ENCODE measurements around the gene RGS7BP. TPM values are rescaled to one million over a fixed set of nuclear protein-coding genes. Genes with fewer than 3 reads are reported as not detected.

Gene RGS7BP
- total RNA-seq, 1 donor from 2014 or later, result 0.43 TPM

DNA sequence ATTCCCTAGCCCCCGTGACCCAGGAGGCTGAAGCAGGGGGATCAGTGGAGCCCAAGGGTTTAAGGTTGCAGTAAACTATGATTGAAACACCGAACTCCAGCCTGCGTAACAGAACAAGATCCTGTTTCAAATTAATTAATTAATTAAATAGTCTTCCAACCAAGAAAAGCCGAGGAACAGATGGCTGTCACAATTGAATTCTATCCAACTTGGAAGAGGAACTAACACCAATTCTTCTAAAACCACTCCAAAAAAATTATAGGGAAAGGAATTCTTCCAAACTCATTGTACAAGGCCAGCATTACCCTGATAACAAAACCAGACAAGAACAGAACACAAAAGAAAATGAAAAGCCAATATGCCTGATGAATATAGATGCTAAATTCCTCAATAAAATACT is 43.4 kb upstream of the RGS7BP start:
- H3K9me3 Mint-ChIP-seq, result peaks cover 8% of the 10 kb centered on the region
- Histone ChIP-seq H3K79me2 (ENCODE audit: low read depth) (no peaks in the 10 kb centered on the region), H4K20me1 (ENCODE audit: low read depth) (no peaks in the 10 kb centered on the region), H3K27me3 (no peaks in the 10 kb centered on the region), H3K4me1 (no peaks in the 10 kb centered on the region), H3K4me3 (no peak overlapping the region), H2AFZ (replicated peaks) (no peak overlapping the region), H3K4me2 (no peak overlapping the region), H3K9ac (no peak overlapping the region), H3K36me3 (no peaks in the 10 kb centered on the region), H3K9me3 (ENCODE audit: low read depth) (no peaks in the 10 kb centered on the region), H3K27ac (no peak overlapping the region), H3F3A (ENCODE audit: low read depth) (no peaks in the 10 kb centered on the region)
- TF ChIP-seq, protein P1, sequence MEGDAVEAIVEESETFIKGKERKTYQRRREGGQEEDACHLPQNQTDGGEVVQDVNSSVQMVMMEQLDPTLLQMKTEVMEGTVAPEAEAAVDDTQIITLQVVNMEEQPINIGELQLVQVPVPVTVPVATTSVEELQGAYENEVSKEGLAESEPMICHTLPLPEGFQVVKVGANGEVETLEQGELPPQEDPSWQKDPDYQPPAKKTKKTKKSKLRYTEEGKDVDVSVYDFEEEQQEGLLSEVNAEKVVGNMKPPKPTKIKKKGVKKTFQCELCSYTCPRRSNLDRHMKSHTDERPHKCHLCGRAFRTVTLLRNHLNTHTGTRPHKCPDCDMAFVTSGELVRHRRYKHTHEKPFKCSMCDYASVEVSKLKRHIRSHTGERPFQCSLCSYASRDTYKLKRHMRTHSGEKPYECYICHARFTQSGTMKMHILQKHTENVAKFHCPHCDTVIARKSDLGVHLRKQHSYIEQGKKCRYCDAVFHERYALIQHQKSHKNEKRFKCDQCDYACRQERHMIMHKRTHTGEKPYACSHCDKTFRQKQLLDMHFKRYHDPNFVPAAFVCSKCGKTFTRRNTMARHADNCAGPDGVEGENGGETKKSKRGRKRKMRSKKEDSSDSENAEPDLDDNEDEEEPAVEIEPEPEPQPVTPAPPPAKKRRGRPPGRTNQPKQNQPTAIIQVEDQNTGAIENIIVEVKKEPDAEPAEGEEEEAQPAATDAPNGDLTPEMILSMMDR (IDR thresholded peaks at IDR 0.05), result no peak
- no peak for TF ChIP-seq EZH2phosphoT487 (IDR thresholded peaks at IDR 0.05)
- TF ChIP-seq EZH2 (IDR thresholded peaks at IDR 0.05), result no peak
- DNase-seq (ENCODE audit: low spot score), result no peak
- H3K27ac Mint-ChIP-seq, result no peak overlapping the region
- no peaks in the 10 kb centered on the region for H3K36me3 Mint-ChIP-seq
- no peaks in the 10 kb centered on the region for H3K27me3 Mint-ChIP-seq (ENCODE audit: insufficient read depth, low read depth)
- no peaks in the 10 kb centered on the region for H3K4me1 Mint-ChIP-seq
- no peak overlapping the region for H3K4me3 Mint-ChIP-seq

DNA sequence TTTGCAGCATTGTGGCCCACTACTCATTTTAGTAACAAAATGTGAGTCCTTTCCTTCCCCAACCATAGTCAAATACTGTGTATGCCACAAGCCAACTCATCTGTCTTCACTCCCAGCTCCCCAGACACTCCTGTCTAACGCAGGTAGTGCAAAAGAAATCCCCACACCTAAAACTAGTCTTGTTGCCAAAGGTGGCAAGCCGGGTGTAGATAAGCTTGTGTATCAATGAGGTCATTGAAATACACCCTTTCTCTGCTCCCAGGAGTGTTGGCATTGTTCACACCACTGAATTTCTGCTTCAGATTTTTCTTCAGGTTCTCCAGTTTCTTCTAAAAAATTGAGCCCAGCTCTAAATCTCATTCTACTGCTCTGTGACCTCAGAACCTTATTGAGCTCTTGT is 19.7 kb upstream of the RGS7BP start:
- no peaks in the 10 kb centered on the region for H3K4me1 Mint-ChIP-seq
- Histone ChIP-seq H3K36me3 (no peaks in the 10 kb centered on the region), H4K20me1 (ENCODE audit: low read depth) (no peaks in the 10 kb centered on the region), H3F3A (ENCODE audit: low read depth) (no peaks in the 10 kb centered on the region), H3K4me1 (no peaks in the 10 kb centered on the region), H3K27me3 (no peaks in the 10 kb centered on the region), H3K4me3 (no peak overlapping the region), H3K4me2 (no peak overlapping the region), H3K79me2 (ENCODE audit: low read depth) (no peaks in the 10 kb centered on the region), H3K27ac (no peak overlapping the region), H2AFZ (replicated peaks) (no peak overlapping the region), H3K9ac (no peak overlapping the region), H3K9me3 (ENCODE audit: low read depth) (no peaks in the 10 kb centered on the region)
- H3K4me3 Mint-ChIP-seq, result no peak overlapping the region
- H3K9me3 Mint-ChIP-seq, result peaks cover 3% of the 10 kb centered on the region
- no peak for DNase-seq (ENCODE audit: low spot score)
- H3K36me3 Mint-ChIP-seq, result no peaks in the 10 kb centered on the region
- TF ChIP-seq, protein P1 (IDR thresholded peaks at IDR 0.05), result no peak
- TF ChIP-seq EZH2 (IDR thresholded peaks at IDR 0.05), result no peak
- no peak for TF ChIP-seq EZH2phosphoT487 (IDR thresholded peaks at IDR 0.05)
- H3K27me3 Mint-ChIP-seq (ENCODE audit: insufficient read depth, low read depth), result peaks cover 2% of the 10 kb centered on the region
- no peak overlapping the region for H3K27ac Mint-ChIP-seq

DNA sequence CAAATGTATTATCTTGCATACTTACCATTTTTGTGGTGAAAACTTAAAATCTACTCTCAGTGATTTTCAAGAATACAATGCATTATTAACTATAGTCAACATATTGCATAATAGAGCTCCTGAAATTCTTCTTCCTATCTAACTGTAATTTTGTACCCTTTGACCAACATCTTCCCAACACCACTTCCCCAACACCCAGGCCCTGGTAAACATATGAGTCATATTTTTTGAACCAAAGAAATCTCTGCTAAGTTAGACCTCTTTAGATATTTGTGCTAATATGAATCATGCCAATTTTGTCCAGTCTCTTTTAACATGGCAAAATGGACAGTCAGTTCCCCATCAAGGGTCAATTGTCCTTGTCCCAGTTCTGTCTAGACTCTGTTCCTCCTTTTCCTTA is 18.5 kb upstream of the RGS7BP start:
- DNase-seq (ENCODE audit: low spot score), result no peak
- H3K36me3 Mint-ChIP-seq, result no peaks in the 10 kb centered on the region

More for the DNA sequence above, 18.5 kb upstream of the RGS7BP start:
- Histone ChIP-seq H3K36me3 (no peaks in the 10 kb centered on the region), H3K27ac (no peak overlapping the region), H3K27me3 (no peaks in the 10 kb centered on the region), H3K4me1 (no peaks in the 10 kb centered on the region), H3K9ac (no peak overlapping the region), H2AFZ (replicated peaks) (no peak overlapping the region), H3K79me2 (ENCODE audit: low read depth) (no peaks in the 10 kb centered on the region), H4K20me1 (ENCODE audit: low read depth) (no peaks in the 10 kb centered on the region), H3K4me2 (no peak overlapping the region), H3K4me3 (no peak overlapping the region), H3F3A (ENCODE audit: low read depth) (no peaks in the 10 kb centered on the region), H3K9me3 (ENCODE audit: low read depth) (no peaks in the 10 kb centered on the region)
- H3K4me3 Mint-ChIP-seq, result no peak overlapping the region
- H3K4me1 Mint-ChIP-seq, result no peaks in the 10 kb centered on the region
- H3K27ac Mint-ChIP-seq, result no peak overlapping the region
- peaks cover 3% of the 10 kb centered on the region for H3K9me3 Mint-ChIP-seq
- peaks cover 2% of the 10 kb centered on the region for H3K27me3 Mint-ChIP-seq (ENCODE audit: insufficient read depth, low read depth)
- no peak for TF ChIP-seq EZH2phosphoT487 (IDR thresholded peaks at IDR 0.05)
- TF ChIP-seq EZH2 (IDR thresholded peaks at IDR 0.05), result no peak
- TF ChIP-seq, protein P1 (IDR thresholded peaks at IDR 0.05), result no peak
